ENCODE measurements around the gene BEST4.
"Not testable (repeated sequence)": the region's sequence is repeated elsewhere in the genome, so short reads cannot be mapped to it uniquely, and the experiment has no call there.

Gene BEST4

GRCh38 chr1:44777547-44777946 lies 10.4 kb downstream of the BEST4 start:
- no peak for DNase-seq (ENCODE audit: low spot score)

- no peak for DNase-seq (ENCODE audit: low spot score)
Observed at GRCh38 chr1:44776730-44777068, 11.3 kb downstream of the BEST4 start.

GRCh38 chr1:44775930-44776729 lies 11.8 kb downstream of the BEST4 start:
- no peak for DNase-seq (ENCODE audit: low spot score)

- peak; percentile 96 for DNase-seq (ENCODE audit: low spot score)
Observed at GRCh38 chr1:44775078-44775929, 12.7 kb downstream of the BEST4 start, which contains the start of gene RPS8. Gene RPS8, plus strand, starts transcription at chr1:44775540. Its CDS starts 57 bp downstream, at chr1:44775597.

GRCh38 chr1:44766421-44766820 lies 21.5 kb downstream of the BEST4 start:
- DNase-seq (ENCODE audit: low spot score): not testable (repeated sequence)

- no peak for DNase-seq (ENCODE audit: low spot score)
Observed at GRCh38 chr1:44760876-44761275, 27.1 kb downstream of the BEST4 start.

- DNase-seq (ENCODE audit: low spot score): no peak
Observed at GRCh38 chr1:44759077-44759476, 28.9 kb downstream of the BEST4 start.

- DNase-seq (ENCODE audit: low spot score): no peak
Observed at GRCh38 chr1:44757420-44757819, 30.6 kb downstream of the BEST4 start.

- DNase-seq (ENCODE audit: low spot score): no peak
Observed at GRCh38 chr1:44747878-44748277, 40.1 kb downstream of the BEST4 start.

GRCh38 chr1:44743211-44743610 lies 44.8 kb downstream of the BEST4 start:
- DNase-seq (ENCODE audit: low spot score): no peak

- DNase-seq (ENCODE audit: low spot score): no peak
Observed at GRCh38 chr1:44740179-44740617, 47.8 kb downstream of the BEST4 start.

- DNase-seq (ENCODE audit: low spot score): peak; percentile 97
Observed at GRCh38 chr1:44739307-44740178, 48.4 kb downstream of the BEST4 start, which contains the start of gene KIF2C. Gene KIF2C, plus strand, starts transcription at chr1:44739837. Its CDS starts 96 bp downstream, at chr1:44739933.

- DNase-seq (ENCODE audit: low spot score): not testable (repeated sequence)
Observed at GRCh38 chr1:44738953-44739306, 49.0 kb downstream of the BEST4 start.

- no peak for DNase-seq (ENCODE audit: low spot score)
Observed at GRCh38 chr1:44735992-44736391, 52.0 kb downstream of the BEST4 start.

- no peak for DNase-seq (ENCODE audit: low spot score)
Observed at GRCh38 chr1:44733784-44734183, 54.2 kb downstream of the BEST4 start.

Measured in cerebellar cortex (tissue), 1 donor.